IPS DF 19.7 (cell line): Measurements from ENCODE around the gene TENT5A.
"Not testable (repeated sequence)": the region's sequence is repeated elsewhere in the genome, so short reads cannot be mapped to it uniquely, and the experiment has no call there.

Source experiments
- DNase-seq: peaks from one replicate; pipeline ENCODE4 v3.0.0-alpha.2; 2013; ENCODE audit warnings: low read depth, low spot score

The TENT5A gene

DNA sequence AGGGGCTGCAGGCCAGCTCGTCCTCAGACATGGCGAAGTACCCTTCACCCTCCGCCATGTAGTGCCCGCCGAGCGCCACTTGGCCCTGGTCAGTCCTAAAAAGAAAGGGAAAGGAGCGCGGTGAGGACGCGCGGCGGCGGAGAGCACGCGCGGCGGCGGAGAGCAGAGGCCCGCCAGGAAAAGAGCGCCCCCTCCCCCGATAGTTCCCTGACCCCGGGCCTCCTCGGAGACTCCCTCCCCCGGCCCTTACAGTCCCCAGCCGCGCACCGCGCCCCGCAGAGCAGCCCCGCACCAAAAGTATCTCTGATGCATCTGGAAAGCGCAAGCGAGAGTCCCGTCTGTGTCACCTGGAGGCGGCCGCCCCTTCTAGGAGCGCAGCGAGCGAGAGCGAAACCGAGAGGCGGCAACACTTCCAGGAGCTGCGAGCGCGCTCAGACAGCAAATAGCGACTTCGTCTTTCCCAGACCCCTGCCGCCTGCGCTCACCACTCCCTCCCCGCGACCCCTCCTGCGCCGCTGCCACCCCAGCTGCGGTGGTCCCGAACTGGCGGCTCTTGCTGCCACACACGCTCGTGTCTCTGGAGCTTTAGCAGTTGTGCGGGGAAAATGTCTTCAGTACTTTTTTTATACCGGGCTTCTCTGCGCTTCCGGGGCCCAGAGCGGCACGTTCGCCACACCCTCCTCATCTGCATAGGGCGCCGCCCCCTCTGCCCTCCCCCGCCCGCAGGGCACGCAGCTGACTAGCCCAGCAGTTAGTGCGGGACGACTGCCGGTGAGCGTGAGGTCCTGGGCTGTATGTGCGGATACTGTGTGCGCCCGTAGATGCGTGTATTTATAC, at the start of gene TENT5A:
TSS of gene TENT5A (minus strand) at position 598 of the 837 bp plus-strand sequence. CDS start at position 58, 540 bp downstream.
- DNase-seq: no peak

DNA sequence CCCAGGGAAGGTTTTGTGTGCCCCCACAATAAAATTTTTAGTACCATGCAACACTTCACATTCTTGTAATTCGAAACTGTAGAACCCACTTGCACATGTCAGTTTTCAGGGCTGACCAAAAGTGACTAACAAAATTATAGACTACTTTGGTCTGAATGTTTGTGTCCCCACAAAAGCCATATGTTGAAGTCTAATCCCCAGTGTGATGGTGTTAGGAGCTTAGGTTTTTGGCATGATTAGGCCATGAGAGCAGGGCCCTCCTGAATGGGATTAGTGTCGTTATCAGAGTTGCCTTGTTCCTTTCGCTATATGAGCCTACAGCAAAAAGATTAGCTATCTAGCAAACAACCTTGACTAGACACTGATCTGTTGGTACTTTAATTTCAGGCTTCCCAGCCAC, 49.0 kb upstream of the TENT5A start:
- no peak for DNase-seq

DNA sequence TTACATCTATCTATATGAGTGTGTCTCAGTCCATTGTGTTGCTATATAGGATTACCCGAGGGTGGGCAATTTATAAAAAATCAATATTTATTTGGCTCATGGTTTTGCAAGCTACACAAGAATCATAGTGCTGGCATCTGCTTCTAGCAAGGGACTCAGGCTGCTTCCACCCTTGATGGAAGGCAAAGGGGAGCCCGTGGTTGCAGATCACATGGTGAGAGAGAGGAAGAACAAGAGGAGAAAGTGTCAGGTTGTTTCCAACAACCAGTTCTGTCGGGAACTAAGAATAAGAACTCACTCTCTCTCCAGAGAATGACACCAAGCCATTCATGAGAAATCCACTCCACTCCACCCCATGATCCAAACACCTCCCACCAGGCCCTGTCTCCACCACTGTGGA, 48.2 kb upstream of the TENT5A start:
- no peak for DNase-seq

DNA sequence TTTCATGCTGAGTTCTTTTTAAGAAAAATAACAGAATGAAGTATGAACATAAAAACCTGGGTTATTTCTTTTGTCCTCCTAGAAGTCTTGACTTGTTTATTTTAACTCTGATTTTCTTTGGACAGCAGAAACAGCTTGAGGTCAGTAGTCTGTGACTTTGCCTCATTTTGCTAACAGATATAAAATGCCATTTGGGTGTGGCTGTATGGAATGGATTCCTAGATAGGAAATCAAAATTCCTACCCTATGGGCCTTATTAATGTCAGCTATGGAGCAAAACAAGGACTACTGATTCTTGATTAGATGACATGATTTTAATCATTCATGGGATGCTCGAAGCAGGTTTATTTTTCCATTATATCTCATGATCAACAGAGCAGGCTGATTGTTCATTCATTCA, 46.8 kb upstream of the TENT5A start:
- DNase-seq: no peak

GRCh38 chr6:81797591-81797990, 45.1 kb upstream of the TENT5A start:
- DNase-seq: no peak

DNA sequence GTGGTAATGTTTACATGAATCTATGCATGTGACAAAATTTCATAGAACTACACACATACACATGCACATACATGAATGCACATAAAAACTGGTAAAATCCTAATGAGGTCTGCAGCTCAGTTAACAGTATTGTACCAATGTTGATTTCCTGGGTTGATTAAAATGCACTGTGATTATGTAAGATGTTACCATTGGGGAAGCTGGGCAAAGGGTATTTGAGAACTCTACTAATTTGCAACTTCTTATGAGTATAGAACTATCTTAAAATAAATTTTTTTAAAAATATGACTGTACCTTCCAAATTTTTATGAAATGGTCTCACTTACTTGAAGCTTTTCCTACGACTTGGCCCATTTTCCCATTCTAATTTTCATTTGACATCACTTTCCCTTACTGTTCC, 43.4 kb upstream of the TENT5A start:
- no peak for DNase-seq

- DNase-seq: no peak
Observed at GRCh38 chr6:81793821-81794475, 41.5 kb upstream of the TENT5A start.

DNA sequence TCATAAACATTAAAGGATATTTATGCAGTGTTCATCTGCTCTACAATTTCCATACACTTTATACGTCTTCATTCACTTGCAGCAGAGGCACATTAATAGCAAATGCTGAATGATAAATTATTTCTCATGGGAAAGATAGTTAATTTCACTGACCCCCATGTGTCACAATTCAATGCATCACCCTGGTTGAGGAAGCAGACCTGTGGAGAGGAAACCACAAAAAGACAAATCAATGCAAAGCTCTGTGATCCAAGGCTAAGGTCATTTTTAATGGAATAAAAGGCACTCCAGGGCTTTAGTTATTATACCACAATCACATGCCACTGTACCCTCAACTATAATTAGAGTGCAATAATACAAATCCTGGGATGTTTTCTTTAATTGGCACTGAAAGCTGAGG, 40.3 kb upstream of the TENT5A start:
- DNase-seq: no peak

DNA sequence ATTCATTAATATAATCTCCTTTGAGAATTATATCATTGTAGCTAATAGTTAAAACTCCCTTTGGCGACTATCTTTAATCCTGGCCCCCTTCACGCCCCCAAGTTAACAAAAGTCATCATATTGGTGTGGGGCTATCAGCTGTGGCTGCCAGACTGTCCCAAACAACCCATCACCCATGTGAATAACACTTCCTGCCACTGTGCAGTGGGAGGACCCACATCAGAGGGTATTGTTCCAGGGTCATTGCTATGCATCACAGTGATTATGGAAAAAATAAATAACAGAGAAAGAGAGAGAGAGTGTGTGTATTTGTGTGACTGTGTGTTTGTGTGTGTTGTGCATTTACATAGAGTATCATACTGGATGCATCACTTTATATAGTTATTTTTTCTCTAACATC, 39.3 kb upstream of the TENT5A start:
- no peak for DNase-seq

DNA sequence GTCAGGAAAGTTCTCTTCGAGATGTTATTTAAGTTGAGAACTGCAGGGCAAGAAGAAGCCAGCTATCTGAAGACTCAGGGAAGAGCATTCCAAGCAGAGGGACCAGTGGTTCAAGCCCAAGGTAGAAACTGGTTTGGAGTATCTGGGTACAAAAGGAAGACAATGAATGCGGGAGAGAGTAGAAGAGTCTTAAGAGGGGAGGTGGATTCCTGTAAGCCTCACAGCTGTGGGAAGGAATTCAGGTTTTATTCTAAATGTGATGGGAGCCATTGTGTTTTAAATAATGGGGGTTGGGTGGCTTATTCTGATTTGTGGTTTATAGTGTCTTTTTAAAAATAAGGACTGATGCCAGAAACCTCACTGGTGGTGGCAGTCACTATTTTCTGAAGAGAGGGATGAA, 37.6 kb upstream of the TENT5A start:
- DNase-seq: peak; percentile 68

DNA sequence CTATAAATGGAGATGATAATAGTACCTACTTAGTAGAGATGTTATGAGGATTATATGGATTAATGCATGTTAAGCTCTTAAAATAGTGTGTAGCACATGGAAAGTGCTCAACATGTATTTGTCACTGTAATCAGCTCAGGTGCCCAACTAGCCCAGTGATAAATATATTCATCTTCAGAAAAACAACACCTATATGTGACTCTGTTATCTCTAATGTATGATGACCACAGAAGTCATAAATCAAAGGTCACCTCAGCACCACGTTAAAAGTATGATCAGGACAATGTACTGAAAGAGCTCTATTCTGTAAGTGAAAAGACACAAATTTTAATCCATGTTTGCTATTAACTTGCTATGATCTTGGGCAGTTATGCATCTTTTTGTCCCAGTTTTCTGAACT, 36.8 kb upstream of the TENT5A start:
- no peak for DNase-seq

GRCh38 chr6:81788748-81789147, 36.3 kb upstream of the TENT5A start:
- no peak for DNase-seq

DNA sequence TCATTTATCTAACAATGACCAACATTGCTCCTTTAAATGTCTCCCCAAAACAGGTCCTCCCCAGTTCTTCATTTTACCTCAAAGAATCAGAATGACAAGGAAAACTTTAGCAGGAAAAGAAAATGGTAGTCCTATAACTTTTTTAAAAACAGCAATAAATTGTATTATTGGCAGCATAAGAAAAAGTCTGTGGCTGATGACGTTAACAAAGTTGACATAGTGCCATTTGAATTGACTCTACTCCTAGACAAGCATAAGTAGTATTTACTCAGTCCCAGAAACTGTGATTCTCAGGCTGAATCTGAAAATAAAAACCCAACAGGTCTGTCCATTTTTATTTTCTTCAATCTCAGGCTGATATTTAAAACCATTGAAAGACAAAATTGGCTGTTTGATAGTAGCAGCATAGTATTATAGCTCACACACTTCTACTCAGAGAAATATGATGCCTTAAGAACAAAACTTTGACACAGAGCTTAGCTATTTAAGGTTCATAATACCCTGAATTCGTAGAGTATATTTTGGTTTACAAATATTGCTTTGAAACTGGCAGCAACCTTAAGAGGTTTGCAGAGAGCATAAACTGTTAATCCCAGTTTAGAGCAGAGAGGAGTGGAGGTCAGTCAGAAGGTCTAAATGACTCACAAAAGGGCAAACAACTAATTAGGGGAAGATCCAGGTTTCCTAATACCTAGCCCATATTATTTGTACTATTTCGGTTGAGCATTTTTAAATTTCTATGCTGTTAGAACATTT, 35.0 kb upstream of the TENT5A start:
- DNase-seq: no peak

- DNase-seq: no peak
Observed at GRCh38 chr6:81786150-81786549, 33.7 kb upstream of the TENT5A start.

GRCh38 chr6:81785377-81785776, 32.9 kb upstream of the TENT5A start:
- DNase-seq: no peak

DNA sequence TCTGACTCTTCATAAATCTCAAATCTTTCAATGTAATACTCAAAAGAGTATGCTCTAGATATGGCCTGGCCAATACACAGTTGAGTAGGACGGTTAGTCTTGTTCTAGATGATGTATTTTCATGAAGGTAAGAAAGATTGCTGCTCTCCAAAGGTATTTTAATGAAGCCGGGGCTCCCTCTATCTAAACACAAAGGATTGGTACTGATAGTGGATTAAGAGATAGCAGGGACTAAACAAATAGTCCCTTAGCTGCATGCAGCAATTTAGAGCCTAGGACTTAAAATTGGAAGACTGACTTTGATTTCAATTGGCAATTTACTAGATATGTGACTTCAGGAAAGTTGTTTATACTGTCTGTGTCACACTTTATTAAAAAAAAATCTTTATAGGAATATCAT, 31.4 kb upstream of the TENT5A start:
- DNase-seq: no peak

- DNase-seq: no peak
Observed at GRCh38 chr6:81781624-81782023, 29.1 kb upstream of the TENT5A start.

DNA sequence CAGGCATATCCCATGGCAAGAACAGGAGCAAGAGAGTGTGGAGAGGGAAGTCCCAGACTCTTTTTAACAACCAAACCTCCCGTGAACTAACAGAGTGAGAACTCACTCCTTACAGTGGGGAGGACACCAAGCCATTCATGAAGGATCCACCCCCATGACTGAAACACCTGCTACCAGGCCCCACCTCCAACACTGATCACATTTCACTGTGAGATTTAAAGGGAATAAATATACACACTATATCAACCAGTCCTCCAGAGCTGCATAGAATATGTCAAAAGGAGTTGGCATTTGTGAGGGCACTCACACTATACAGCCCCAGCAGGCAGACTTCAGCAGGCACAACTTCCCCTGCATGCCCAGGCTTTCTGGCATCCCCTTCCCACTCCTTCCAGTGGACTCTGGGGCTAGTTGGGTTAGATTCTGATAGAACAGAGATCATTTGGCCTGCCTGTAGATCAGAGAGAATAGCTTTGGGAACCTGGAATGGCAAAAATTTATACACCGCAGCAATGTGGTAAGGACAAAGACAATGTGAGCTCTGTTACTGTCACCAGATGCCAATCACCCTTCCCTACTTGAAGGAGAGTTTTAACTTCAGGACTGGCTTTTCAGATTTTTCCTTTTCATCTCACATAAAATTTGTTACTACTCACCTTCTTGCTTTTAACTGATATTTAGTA, 25.2 kb upstream of the TENT5A start:
- no peak for DNase-seq

- not testable (repeated sequence) for DNase-seq
Observed at GRCh38 chr6:81776219-81776618, 23.7 kb upstream of the TENT5A start.

- no peak for DNase-seq
Observed at GRCh38 chr6:81774542-81774941, 22.1 kb upstream of the TENT5A start.

- no peak for DNase-seq
Observed at GRCh38 chr6:81773887-81774286, 21.4 kb upstream of the TENT5A start.

DNA sequence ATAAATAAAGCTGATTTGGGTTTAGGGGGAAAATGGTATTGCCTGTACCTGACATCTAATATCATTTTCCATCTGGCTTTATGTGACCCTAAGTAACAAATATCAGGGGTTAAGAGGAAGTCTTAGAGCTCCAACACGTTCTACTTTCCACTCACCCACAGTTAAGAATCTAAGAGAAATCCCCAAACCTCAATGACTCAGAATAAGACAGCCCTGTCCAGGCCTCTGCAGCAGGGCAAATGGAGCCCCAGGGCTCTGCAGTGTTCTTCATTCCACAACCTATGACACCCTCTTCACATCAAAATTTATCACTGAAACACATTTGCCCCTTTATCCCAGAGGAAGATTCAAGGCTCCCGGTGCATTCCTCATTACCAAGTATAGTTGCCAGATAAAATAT, 20.3 kb upstream of the TENT5A start:
- DNase-seq: no peak
